PC-9 (cell line): ENCODE measurements around the gene PRKG1.

Source experiments
- CTCF ChIP-seq: fragments of 200-600 bp; sonication (generic); conservative IDR thresholded peaks from 2 replicates; pipeline ENCODE4 v1.6.1; 2017; ENCODE audit warnings: mixed run types, antibody characterized with exemption, mild to moderate bottlenecking, moderate library complexity
- EZH2 ChIP-seq: fragments of 200-600 bp; sonication (generic); IDR thresholded peaks from 2 replicates; pipeline ENCODE4 v1.8.0; 2017; ENCODE audit warnings: antibody characterized with exemption, low read depth

DNA sequence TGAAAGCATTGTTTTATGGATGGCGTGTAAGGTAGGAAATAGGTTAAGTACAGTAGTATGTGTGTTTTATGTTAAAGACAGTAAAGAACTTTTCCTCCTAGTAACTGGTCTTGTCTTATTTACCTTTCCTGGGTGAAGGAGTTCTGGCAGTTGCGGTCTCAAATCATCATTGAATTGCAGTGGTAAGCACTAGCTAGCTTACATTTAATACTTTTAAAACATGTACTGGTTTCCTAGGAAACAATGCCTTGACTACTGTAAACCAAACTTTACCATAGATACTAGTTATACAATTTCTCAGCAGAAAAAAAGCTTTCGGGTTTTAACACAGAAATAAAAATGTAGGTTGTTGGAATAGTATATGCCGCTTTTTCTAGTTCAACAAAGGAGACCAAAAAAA, 37.7 kb downstream of the PRKG1 start:
- TF ChIP-seq CTCF, result no peak
- no peak for TF ChIP-seq EZH2
